ENCODE results near the gene ALG14. TPM values are rescaled to one million over a fixed set of nuclear protein-coding genes. Genes with fewer than 3 reads are reported as not detected.

Gene ALG14
- total and polyA plus RNA-seq, 2 donors (not counting 3 experiments of a cell fraction or from before 2014, with no cell fraction given): 2.6 to 8.6 TPM

DNA sequence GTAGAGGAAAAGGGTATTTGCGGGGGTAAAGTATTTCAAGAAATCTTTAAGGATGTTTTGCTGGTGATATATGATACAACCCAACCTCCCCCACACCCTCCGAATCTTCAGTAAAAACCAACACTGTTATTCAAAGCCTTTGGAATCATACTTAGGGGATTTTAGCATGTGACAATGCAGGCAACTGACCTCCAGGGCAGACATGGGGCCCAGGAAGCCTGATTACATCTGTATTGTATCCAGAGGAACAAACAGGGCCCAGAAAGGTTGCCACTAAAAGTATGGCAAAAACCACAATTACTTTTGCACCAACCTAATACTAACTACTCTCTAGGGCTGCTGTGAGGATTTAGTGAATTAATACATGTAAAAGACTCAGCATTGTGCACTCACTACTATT is 102.0 kb downstream of the ALG14 start:
- no TSS peak for BruUV-seq (replicated peaks)
- no peaks in the 10 kb centered on the region for H4K20me1 ChIP-seq (replicated peaks; ENCODE audit: control insufficient read depth, extremely low read depth, insufficient read depth, low read length)
- FAIRE-seq: peak; percentile 24
- no peak overlapping the region for H3K4me3 ChIP-seq (replicated peaks in 1 of 3; ENCODE audit: insufficient read depth in 1 of 3, low read depth in 1 of 3, low read length in 3 of 3)
- H3K9me1 ChIP-seq (replicated peaks; ENCODE audit: control insufficient read depth, extremely low read depth, insufficient read depth, low read length): no peaks in the 10 kb centered on the region
- no peak overlapping the region for H3K9ac ChIP-seq (replicated peaks; ENCODE audit: extremely low read depth, insufficient read depth, low read length)
- H3K36me3 ChIP-seq (ENCODE audit: control insufficient read depth in 2 of 2, extremely low read depth in 1 of 2, insufficient read depth in 2 of 2, low read length in 2 of 2): no peaks in the 10 kb centered on the region
- peaks cover 29% of the 10 kb centered on the region for H3K4me1 ChIP-seq (ENCODE audit: control insufficient read depth, extremely low read depth, insufficient read depth, low read length)
- no peaks in the 10 kb centered on the region for H3K27me3 ChIP-seq (ENCODE audit: control insufficient read depth in 2 of 2, insufficient read depth in 2 of 2, low read length in 2 of 2)
- ChIA-PET CTCF (no interaction called here), POLR2A (no interaction called here)
- H3K27ac ChIP-seq (ENCODE audit: insufficient read depth, low read depth, low read length): peak overlapping the region; percentile 27
- peak; percentile 12 for DNase-seq (ENCODE audit: low read depth, low spot score)
- H3K4me2 ChIP-seq (ENCODE audit: insufficient read depth, low read length): peak overlapping the region; percentile 75
- intact Hi-C loops (cut with micrococcal nuclease): loop anchor here (1.0 kb wide), 2 partner anchors 10 to 44 kb away; no protein-coding TSS in a partner anchor
- H3K79me2 ChIP-seq (ENCODE audit: control insufficient read depth, insufficient read depth, low read length): no peaks in the 10 kb centered on the region
- H3K9me3 ChIP-seq (replicated peaks; ENCODE audit: control insufficient read depth, insufficient read depth, low read length): no peaks in the 10 kb centered on the region
- peak; percentile 35 for TF ChIP-seq GATA2 (IDR thresholded peaks at IDR 0.05; ENCODE audit: insufficient read depth, insufficient read length, low read depth, low read length)
- no peak for TF ChIP-seq MYC (IDR thresholded peaks at IDR 0.05; ENCODE audit: low read depth, low read length)
- no peak for TF ChIP-seq FOS (IDR thresholded peaks at IDR 0.05; ENCODE audit: borderline replicate concordance, insufficient read depth, low read length)
- no peak for TF ChIP-seq MAX (IDR thresholded peaks at IDR 0.05; ENCODE audit: insufficient read depth, insufficient read length)
- TF ChIP-seq JUN (IDR thresholded peaks at IDR 0.05; ENCODE audit: borderline replicate concordance, insufficient read depth, insufficient read length, low read depth): no peak
- no peak for TF ChIP-seq POLR2A (IDR thresholded peaks at IDR 0.05; ENCODE audit: low read depth, low read length)
- TF ChIP-seq POLR2AphosphoS5 (IDR thresholded peaks at IDR 0.05; ENCODE audit: insufficient read depth, low read depth, low read length): no peak
- TF ChIP-seq CTCF (IDR thresholded peaks at IDR 0.05; ENCODE audit: extremely low read depth in 1 of 2, insufficient read depth in 1 of 2, low read depth in 1 of 2, low read length in 2 of 2): no peak
- TF ChIP-seq EZH2 (IDR thresholded peaks at IDR 0.05; ENCODE audit: borderline replicate concordance, low read depth, low read length, severe bottlenecking): no peak
- dilution Hi-C loops (cut with MboI; ENCODE audit: extremely low pct_ligation_motif_present, low sequenced_read_pairs): no loop called here
- peak overlapping the region; percentile 44 for H2AFZ ChIP-seq (ENCODE audit: low read depth, low read length)

Data from endothelial cell of umbilical vein (primary cell).